GM10266 (cell line): ENCODE results near the gene STX8.
"Not testable (repeated sequence)": the region's sequence is repeated elsewhere in the genome, so short reads cannot be mapped to it uniquely, and the experiment has no call there.

Experiments used
- DNase-seq: peaks from one replicate; pipeline ENCODE4 v3.0.0; 2012; ENCODE audit errors: extremely low spot score
- CTCF ChIP-seq: IDR thresholded peaks from 2 replicates; pipeline ENCODE4 v1.5.1; 2012; ENCODE audit warnings: mild to moderate bottlenecking, low read depth; ENCODE audit not compliant: control insufficient read depth, insufficient read depth; ENCODE audit errors: missing control alignments

STX8 gene

GRCh38 chr17:9575381-9576101 is at the start of gene STX8:
Gene STX8, minus strand, starts transcription at chr17:9575820. Its CDS starts 12 bp downstream, at chr17:9575808.
- peak; percentile 78 for DNase-seq
- no peak for TF ChIP-seq CTCF

GRCh38 chr17:9622961-9623360 is 47.3 kb upstream of the STX8 start:
- no peak for TF ChIP-seq CTCF
- no peak for DNase-seq

GRCh38 chr17:9615486-9615885 is 39.9 kb upstream of the STX8 start:
- no peak for DNase-seq
- TF ChIP-seq CTCF = no peak

GRCh38 chr17:9612006-9612405 is 36.4 kb upstream of the STX8 start:
- TF ChIP-seq CTCF = no peak
- DNase-seq = no peak

GRCh38 chr17:9611557-9611956 is 35.9 kb upstream of the STX8 start:
- TF ChIP-seq CTCF = no peak
- no peak for DNase-seq

- not testable (repeated sequence) for DNase-seq
Observed at GRCh38 chr17:9607058-9607457, 31.4 kb upstream of the STX8 start.

- DNase-seq = no peak
- no peak for TF ChIP-seq CTCF
Observed at GRCh38 chr17:9606453-9606852, 30.8 kb upstream of the STX8 start.

- DNase-seq = not testable (repeated sequence)
Observed at GRCh38 chr17:9604583-9604982, 29.0 kb upstream of the STX8 start.
